ENCODE data around the gene CRELD2. TPM values are rescaled to one million over a fixed set of nuclear protein-coding genes. Genes with fewer than 3 reads are reported as not detected.

The CRELD2 gene
- polyA plus RNA-seq, 4 donors = 25.4 to 38.3 (median 29.0) TPM

DNA sequence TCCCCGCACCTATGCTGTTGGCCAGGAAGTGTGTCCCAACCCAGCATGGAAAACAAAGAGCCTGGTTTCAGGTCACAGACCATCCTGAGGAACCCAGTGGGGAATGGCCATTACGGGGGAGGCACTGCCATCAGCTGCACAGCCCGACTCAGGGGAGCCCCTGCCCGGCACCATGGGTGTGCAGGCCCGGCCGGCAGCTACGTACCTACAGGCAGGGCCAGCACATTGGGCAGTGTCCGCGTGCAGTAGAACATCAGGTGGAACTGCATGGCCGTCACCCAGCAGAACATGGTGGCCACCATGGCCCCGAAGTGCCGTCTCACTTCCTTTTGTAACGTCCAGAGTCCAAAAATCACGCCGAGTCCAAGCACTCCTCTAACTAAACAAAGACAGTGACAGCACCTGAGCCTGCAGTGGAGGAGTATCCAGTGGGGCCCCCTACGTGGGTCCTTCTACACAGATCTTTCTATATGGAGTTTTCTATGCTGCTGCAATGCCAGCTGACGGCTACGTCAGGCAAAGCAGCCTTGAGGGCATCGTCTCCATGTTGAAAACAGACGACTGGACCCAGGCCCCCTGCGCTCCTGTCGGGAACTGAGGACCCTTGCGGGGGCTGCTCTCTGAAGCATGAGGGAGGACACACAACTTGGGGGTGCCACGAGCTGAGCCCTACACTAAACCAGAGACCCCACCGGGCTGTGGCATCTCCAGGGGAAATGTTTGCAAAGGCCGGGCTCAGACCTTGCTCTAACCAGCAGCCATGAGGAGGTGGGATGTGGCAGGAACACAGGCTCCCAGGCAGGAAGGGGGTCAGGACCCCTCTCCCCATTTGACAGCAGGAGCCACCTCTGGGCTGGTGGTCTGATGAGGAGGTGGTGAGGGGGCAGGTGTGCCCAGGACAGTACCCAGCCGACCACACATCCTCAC lies 7.9 kb upstream of the CRELD2 start:
- no peak for DNase-seq (ENCODE audit: low read depth in 4 of 4, low spot score in 3 of 4)

DNA sequence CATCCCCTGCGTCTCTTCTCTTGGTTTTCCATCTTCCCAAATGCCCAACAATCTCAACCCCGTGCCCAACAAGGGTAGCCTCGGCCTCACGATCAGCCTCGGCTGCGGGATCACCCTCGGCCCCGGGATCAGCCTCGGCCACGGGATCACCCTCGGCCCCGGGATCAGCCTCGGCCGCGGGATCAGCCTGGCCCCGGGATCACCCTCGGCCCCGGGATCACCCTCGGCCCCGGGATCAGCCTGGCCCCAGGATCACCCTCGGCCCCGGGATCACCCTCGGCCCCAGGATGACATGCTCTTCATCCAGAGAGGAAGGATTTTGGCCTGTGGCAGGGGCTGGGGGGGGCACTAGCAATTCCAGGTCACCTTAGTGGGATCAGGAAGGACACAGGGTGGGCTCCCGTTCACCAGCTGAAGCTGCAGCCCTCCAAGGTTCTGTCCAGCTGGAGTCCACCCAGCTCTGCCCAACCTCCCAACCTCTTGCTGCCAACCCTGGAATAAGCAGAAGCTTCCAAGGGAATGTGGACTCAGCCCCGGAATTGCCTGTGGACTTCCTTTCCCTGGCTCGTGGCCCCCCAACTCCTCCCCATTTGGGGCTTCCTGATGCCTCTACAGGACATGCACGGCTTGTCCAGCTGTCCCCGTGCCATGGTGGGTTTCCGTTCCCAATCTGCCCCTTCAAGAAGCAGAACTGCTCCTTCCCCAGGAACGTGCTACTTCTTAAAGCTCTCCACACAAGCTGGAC lies 6.4 kb upstream of the CRELD2 start:
- DNase-seq (ENCODE audit: low read depth in 4 of 4, low spot score in 3 of 4) = no peak

DNA sequence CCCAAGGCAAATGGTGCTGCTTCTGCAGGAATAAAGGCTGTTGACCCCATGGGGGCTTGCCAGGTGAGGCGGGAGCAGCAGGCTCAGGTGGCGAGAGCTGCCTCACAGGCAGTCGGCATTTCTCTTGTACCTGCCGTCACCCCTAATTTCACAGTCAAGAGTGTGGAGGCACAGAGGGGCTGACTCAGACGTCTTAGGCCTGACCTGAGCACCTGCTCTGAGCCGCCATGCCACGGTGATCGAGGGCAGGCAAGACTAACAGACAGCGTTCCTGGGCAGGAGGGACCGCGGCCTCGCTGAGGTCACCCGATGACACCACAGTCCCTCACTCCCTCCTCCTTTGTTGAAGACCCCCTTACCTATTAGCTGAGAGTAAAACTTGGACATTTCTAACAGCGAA lies 5.4 kb upstream of the CRELD2 start:
- DNase-seq (ENCODE audit: low read depth in 4 of 4, low spot score in 3 of 4) = no peak

DNA sequence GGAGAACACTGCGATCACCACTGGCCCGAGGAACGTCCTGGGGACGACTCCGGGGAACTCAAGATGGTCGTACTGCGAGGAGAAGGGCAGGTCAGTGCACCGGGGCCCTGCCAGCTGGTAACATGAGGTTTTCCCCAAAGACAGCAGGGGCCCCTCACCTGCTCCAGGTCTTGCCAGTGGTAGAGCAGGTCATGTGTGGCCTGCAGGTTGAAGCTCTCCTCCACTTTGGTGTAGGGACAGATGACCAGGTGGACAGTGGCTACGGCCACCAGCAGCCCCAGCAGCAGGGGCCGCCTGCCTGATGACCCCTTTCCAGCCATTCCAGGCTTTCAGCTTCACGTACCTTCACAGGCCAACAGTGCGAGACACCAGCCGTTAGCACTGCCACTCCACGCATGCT lies 5.0 kb upstream of the CRELD2 start:
- DNase-seq (ENCODE audit: low read depth in 4 of 4, low spot score in 3 of 4) = no peak

DNA sequence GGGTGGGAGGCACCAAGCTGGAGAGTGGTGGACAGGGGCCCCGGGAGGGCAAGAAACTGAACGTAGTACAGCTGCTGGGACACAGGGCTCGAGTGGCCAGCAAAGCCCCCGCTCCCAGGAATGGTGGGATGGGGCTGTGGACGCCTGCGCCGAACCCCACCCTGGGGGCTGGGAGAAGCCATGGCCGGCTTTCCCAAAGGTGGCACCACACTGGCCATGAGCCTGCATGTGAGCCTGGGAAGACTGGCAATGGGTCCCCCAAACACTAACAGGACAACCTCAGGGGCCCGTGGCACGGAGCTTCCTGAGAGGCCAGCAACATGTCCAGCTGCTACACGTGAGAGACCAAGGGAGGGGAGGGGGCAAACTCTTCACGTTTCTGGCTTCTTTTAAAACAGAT lies 4.2 kb upstream of the CRELD2 start:
- DNase-seq (ENCODE audit: low read depth in 4 of 4, low spot score in 3 of 4) = no peak

DNA sequence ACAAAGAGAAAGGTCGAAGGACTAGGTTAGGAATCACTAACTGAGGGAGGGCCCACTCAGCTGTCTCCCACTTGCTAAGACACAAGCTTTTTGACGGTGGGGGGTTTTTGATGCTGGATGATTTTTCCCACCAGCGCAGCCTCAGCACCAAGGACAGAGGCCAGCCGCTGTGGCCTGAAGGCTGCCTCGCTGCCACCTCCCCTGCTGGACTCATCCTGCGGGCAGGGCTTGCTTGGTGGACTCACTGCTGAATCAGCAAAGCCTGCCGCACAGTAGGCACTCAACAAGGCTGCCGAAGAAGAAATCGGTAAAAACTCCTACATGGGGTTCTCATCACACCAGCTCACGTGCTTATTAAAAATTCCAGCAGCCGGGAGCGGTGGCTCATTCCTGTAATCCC lies 2.8 kb upstream of the CRELD2 start:
- DNase-seq (ENCODE audit: low read depth in 4 of 4, low spot score in 3 of 4) = no peak

DNA sequence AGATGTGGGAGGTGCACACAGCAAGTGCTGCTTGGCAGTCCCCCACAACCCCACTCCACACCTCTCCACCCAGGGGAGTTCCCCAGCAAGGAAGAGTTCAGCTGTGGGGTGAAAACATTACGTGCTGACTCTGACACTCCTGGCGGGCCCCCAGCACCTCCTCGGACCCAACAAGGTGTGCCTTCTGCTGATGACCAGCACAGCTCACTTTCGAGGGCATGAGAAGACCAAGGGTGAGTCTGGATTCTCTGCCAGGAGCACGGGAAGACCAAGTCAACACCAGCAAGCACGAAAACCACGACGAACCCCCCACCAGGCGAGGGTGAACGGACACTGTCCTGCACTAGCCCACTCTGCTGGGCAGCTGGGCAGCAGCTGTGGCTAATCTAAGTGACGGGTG lies 1.6 kb upstream of the CRELD2 start:
- no peak for DNase-seq (ENCODE audit: low read depth in 4 of 4, low spot score in 3 of 4)

DNA sequence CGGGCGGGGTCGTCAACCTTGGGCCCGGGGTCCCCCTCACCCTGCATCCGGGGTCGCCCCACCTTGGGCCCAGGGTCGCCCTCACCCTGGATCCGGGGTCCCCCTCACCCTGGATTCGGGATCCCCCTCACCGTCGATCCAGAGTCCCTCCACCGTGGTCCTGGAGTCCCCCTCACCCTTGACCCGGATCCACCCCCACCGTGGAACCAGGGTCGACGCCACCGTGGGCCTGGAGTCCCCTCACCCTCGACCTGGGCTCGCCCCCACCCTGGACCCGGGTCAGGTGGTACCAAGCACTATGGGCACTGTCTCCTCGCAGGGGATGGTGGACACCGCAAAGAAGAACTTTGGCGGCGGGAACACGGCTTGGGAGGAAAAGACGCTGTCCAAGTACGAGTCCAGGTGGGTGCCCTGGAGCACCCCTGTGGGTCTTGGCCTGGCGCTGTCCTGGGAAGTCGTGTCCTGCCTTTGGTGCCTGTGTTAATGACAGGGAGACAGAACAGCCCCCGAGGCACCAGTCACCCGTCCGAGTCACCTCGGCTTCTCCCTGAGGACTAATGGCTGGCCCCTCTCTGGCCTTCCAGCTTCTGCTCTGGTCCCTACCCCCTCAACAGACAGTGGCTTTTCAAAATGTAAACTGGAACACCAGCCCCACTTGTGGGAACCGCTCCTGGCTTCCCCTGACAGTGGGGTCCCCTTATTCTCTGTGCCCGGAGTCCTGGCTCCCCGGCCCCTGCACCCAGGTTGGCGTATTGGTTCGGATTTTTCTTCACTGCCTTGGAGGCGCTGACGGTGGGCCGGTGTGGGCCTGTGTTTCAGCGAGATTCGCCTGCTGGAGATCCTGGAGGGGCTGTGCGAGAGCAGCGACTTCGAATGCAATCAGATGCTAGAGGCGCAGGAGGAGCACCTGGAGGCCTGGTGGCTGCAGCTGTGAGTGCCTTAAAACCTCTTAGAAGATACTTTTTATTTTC lies 762 bp downstream of the CRELD2 start:
- no peak for DNase-seq (ENCODE audit: low read depth in 4 of 4, low spot score in 3 of 4)

DNA sequence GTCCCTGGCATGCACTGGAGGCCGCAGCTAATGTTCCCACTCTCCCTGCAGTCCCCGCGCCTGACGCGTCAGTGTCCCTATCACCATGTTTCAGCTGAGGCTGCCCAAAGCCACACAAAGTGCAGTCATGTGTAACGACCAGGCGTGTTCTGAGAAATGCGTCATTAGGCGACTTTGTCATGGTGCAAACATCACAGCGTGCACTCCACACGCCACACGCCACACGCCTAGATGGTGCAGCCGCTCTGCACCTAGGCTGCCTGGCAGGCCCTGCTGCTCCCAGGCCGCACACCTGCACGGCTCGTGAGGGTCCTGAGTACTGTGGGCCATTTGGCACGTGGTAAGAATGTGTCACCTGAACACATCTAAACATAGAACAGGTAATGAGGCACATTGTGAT lies 2.4 kb downstream of the CRELD2 start:
- DNase-seq (ENCODE audit: low read depth in 4 of 4, low spot score in 3 of 4) = no peak

DNA sequence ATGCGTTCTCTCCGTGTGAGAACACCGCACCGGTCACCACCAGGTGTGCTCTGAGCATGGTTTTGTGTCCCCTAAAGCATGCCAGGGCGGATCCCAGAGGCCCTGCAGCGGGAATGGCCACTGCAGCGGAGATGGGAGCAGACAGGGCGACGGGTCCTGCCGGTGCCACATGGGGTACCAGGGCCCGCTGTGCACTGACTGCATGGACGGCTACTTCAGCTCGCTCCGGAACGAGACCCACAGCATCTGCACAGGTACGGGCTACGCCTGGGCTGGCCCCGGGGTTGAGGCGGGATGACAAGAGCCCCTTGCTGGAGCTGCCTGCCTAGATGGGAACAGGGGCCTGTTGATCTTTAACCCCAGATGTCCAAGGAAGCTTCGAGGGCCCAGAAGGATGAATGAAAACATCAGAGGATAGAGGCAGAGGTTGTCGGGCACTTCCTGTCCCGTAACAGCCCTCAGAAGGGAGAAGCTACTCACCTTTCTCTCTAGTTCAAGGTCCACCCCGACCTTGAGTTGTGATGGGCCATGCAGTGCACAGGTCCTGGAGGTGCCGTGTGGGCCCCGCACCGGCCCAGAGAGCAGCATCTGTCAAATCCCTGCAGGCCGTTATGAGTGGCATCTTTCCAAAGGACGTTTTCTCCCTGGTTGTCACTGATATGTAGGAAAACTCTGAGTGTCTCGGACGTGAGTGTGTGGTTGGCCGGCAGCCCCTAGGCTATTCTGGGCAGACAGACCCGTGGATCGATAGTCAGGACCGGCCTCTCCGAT lies 3.3 kb downstream of the CRELD2 start:
- no peak for DNase-seq (ENCODE audit: low read depth in 4 of 4, low spot score in 3 of 4)

DNA sequence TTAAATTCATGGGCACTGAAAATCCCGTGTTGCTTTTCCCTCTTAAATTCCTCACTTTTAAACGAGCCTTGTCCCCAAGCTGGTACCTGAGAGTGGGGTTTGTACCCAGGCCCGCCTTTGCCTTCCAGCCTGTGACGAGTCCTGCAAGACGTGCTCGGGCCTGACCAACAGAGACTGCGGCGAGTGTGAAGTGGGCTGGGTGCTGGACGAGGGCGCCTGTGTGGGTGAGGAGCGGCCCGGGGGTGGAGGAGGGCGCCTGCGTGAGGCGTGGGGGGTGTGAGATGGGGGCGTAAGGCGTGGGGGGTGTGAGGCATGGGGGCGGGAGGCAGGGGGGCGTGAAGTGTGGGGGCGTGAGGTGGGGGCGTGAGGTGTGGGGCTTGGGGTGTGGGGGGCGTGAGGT lies 4.0 kb downstream of the CRELD2 start:
- DNase-seq (ENCODE audit: low read depth in 4 of 4, low spot score in 3 of 4) = no peak

DNA sequence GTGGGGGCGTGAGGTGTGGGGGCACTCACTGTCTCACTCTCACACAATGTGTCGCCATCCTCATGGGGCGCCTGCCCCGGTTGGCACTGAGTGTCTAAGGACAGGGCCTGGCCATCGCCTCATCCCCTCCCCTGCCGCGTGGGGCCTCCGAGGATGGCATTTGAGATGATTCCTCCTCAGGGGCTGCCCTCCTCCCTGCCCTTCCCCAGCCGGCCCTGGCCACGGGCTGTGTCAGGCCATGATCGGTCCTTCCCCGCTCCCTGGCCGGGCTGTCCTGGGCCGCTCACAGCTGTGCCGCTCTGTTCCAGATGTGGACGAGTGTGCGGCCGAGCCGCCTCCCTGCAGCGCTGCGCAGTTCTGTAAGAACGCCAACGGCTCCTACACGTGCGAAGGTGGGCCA lies 4.5 kb downstream of the CRELD2 start:
- DNase-seq (ENCODE audit: low read depth in 4 of 4, low spot score in 3 of 4) = no peak

DNA sequence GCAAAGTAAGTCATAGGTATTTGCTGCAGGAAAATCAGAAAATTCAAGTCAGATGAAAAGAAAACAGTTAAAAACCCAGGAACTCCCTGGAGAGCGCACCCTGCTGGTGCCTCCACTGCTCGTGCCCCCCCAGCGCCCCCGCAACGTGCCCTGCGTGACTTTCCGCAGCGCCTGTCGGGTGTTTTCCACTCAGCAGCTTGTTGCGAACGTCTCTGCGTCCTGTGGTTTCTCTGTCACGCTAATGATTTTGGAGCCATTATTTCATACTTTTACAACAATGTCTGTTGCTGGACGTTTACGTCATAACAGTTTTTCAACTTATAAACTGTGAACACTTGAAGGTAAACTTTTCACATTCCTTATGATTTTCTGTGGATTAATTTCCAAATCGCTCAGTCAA lies 5.0 kb downstream of the CRELD2 start:
- no peak for DNase-seq (ENCODE audit: low read depth in 4 of 4, low spot score in 3 of 4)

DNA sequence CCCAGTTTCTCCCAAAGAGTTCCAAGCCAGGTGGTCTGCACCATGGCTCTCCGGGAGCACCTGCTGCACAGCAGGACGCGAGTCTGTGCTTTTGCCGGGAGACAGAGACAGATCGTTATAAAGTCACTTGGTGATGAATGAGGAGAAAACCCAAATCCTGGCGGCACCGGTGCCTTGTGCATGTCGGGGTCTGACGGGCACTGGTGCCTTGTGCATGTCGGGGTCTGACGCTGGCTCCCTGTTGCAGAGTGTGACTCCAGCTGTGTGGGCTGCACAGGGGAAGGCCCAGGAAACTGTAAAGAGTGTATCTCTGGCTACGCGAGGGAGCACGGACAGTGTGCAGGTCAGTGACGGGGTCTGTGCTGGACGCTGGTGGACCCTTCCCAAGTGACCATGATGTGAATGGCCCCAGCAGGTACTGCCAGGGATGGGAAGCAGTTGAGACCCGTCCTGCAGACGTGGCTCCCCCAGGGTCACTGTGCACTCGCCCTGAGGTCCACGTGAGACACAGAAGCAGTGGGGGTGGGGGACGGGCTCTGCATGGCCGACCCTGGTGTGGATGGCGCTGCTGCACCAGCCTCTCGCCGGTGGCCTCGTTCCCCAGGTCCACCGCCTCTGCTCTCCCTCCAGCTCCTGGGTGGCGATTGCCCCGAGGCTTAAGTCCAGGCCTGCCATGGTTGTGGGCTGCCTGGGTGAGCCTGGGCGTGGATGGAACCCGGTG lies 5.8 kb downstream of the CRELD2 start:
- DNase-seq (ENCODE audit: low read depth in 4 of 4, low spot score in 3 of 4) = no peak

DNA sequence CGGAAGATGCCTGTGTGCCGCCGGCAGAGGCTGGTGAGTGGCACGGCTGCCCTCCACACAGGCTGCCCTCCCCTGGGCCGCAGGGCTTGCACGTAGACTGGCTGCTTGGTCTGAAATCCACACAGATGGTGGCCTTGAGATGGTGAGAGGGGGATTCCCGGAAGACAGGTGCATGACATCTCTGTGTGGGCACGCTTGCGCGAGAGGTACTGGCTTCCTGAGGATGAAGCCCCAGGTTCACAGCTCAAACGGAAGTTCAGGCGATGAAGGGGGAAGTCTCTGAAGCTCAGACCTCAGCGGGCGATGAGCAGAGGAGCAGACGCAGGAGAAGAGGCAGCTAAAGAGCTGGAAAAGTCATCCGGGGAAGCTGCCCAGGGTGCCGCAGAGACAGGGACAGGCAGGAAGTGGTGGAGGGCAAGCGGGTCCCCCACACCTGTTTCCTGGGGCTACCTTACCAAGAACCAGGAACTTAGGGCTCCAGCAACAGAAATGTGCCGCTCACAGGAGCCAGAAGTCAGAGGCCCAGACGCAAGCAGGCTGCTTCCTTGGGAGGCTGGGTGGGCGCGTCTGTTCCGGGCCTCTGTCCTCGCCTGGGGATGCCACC lies 7.2 kb downstream of the CRELD2 start:
- DNase-seq (ENCODE audit: low read depth in 4 of 4, low spot score in 3 of 4) = no peak

DNA sequence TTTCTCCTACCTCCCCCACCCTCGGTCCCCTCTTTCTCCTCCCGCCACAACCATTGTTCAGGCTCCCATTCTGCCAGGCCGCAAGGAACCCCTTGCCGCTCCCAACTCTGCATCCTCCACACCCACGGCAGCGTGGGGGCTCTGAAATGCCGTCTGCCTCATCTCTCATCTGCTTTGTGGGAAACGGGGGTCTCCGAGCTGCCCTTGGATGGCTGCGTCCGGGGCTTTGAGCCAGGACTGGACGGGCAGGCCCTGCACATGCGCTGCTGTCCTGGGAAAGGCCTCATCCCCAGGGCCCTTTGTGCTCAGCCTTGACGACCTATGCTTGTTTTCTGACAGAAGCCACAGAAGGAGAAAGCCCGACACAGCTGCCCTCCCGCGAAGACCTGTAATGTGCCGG lies 8.5 kb downstream of the CRELD2 start:
- no peak for DNase-seq (ENCODE audit: low read depth in 4 of 4, low spot score in 3 of 4)

DNA sequence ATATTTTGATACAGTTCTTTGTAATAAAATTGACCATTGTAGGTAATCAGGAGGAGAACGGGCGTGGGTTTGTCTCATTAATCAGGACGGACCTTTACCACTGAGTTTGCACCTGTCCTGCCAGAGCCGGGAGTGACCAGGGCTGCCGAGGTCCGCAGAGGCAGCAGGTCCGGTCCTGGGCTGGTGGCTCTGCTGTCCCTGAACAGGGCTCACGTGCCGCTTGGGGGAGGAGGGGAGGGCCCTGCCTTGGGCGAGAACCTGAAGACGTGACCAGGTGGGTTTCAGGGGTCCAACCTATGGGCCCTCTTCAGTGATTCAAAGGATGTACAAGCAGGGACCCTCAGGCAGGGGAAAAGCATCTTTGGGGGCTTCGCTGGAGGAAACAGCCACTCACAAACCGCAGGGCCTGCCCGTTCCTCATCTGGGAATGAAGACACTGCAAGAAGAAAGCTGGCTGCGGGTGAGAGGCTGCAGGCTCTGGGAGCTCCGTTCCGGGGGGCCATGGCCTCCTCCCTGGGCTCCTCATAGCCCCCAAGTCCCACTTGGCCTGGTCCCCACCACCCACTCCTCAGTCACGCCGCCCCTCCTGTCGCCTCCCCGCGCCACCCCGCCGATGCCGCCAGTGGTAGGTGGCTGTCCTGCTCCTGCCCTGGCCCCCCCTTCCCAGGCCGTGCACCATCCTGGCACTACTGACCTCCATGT lies 9.2 kb downstream of the CRELD2 start:
- DNase-seq (ENCODE audit: low read depth in 4 of 4, low spot score in 3 of 4) = no peak

DNA sequence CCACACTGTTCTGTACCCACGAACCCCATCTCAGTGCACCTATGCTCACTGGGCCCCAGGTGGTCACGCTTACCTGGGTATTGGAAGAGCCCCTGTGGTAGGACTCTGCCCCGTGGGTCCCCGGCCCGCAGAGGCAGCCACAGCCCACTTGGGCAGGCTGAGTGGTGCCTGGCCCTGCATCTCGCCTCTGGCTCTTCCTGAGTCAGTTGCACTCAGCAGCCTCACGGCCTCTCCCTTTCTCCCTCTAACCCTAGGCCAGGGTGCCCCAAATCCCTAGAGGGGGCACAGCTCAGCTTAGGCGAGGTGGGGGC lies 9.7 kb downstream of the CRELD2 start:
- no peak for DNase-seq (ENCODE audit: low read depth in 4 of 4, low spot score in 3 of 4)
